Superior temporal gyrus (tissue), 1 donor: ENCODE results near the gene BICC1.
A peak's percentile ranks its signal among the peaks of the same experiment; 100 is the strongest.

Experiments
- DNase-seq: peaks from one replicate; pipeline ENCODE4 v3.0.0-alpha.2; 2016; ENCODE audit errors: extremely low spot score

Gene BICC1

GRCh38 chr10:58516119-58516518 lies 3.4 kb downstream of the BICC1 start:
- DNase-seq = no peak

DNA sequence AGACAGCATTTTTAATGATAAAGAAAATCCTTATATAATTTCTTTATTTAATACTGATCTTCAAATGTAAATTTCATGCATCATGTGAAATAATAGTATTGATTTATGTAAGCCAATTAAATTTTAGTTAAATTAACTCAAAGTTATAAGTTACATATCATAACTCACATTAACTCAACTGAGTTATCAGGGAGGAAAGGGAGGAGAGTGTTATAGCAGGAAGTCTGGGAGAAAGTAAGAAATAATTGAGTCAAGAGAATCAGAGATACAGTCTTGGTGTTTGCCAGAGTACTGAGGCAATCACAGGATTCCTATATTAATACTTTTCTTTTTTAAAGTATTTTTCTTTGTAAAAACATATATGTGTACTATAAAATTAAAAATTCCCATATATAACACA lies 4.0 kb downstream of the BICC1 start:
- no peak for DNase-seq

- DNase-seq = no peak
Observed at GRCh38 chr10:58517081-58517480, 4.4 kb downstream of the BICC1 start.

GRCh38 chr10:58517491-58518355 lies 5.1 kb downstream of the BICC1 start:
- DNase-seq = no peak

DNA sequence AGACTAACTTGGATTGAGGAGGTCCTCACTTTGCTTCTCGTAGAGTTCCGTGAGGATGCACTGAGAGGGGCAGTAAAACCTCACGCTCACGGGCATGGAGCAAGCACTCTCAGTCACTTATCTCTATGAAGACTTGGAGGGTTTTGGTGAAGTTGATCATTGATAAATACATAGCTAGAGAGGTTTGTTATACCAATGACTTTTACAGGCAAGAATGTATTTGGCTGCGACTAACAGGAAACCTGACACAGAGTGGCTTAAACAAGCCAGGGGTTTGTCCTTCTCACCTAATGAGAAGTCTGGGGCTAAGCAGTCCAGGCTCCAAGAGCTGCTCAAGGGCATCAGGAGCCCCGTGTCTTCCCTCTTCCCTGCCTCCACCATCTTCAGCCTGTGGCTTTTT lies 6.1 kb downstream of the BICC1 start:
- no peak for DNase-seq

GRCh38 chr10:58529077-58529728 lies 16.5 kb downstream of the BICC1 start:
- no peak for DNase-seq

DNA sequence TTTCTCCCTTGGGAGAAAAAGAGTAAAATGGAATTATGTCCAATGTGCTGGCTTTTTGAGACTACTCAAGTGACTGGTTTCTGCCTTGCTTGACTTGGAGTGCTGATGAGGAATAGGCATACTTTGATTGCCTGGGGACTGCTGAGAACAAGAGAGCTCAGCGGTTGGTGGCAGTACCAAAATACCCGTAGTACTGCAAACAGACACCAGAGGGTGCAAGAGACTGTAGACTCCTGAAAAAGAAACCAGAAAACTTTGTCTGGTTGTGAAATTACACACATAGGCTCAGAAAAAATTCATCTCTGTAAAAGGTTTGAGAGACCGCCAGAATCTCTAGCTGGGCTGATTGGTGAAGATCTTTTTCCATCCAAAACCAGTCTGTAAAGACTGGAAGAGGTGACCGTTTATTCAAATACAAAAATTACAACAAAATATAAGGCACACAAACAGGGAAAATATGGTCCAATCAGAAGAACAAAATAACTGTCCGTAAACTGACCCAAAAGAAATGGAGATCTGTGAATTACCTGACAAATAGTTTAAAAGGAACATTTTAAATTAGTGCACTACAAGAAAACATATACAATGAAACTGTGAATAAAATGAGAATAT lies 18.5 kb downstream of the BICC1 start:
- DNase-seq = peak; percentile 81

DNA sequence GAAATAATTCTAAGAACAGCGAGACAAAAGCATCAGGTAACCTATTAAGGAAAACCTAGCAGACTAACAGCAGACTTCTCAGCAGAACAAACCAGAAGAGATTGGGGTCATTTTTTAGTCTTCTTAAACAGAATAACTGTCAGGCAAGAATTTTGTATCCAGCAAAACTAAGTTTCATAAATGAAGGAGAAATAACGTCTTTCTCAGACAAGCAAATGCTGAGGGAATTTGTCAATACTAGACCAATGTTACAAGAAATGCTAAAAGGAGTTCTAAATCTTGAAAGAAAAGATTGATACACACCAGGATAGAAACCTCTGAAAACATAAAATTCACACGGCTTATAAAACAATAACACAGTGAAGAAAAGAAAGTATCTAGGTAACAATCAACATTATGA lies 22.6 kb downstream of the BICC1 start:
- no peak for DNase-seq

DNA sequence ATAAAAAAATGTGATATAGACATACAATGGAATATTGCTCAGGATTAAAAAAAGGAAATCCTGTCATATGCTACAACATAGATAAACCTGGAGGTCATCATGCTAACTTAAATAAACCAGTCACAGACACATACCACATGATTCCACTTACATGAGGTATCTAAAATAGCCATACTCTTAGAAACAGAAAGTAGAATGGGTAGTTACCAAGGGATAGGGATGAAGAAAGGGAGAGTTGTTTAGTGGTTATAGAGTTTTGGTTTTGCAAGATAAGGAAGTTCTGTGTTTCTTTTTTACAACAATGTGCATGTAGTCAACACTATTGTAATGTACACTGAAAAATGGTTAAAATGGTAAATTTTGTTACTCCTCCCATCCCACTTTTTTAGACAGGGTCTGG lies 30.5 kb downstream of the BICC1 start:
- no peak for DNase-seq

GRCh38 chr10:58544135-58544534 lies 31.5 kb downstream of the BICC1 start:
- DNase-seq = no peak

DNA sequence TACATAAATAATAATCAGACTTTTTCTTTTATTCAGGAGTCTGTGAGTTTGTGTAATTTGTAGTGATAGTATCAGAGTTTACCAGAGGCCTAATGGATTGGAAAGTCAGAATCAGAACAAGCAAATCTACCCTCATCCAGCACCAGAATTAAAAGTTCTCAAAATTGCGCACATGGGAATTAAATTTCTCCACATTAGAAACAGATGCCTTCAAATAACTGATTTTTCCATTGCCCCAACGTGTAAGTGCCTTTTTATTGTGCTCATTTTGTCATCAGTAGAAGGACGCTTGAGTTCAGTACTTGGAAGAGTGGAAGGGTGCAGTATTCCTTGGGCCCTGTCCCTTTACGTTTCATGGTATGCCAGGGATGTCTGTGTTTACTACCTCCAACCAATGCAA lies 32.8 kb downstream of the BICC1 start:
- DNase-seq = no peak

DNA sequence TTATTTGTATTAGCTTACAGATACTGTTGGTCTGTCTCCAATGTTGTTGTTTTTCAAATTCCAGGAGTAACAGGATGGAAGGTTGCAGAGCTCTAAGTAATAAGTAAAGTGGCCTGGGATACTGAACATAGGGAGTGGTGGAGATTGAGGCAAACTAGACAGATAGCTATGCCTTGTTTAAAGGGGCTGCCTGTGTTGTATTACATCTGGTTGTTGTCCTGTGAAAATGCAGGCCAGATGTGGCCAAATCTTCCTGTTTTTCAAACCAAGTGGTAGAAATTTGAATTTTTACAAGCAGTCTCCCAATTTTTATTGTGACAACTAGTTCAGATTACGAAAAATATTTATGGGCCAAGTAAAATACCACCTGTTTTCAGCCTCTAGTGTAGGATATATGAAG lies 33.5 kb downstream of the BICC1 start:
- DNase-seq = no peak

- no peak for DNase-seq
Observed at GRCh38 chr10:58546722-58547445, 34.2 kb downstream of the BICC1 start.

- DNase-seq = no peak
Observed at GRCh38 chr10:58547963-58548362, 35.3 kb downstream of the BICC1 start.

- DNase-seq = no peak
Observed at GRCh38 chr10:58554316-58554715, 41.6 kb downstream of the BICC1 start.

GRCh38 chr10:58555170-58555929 lies 42.7 kb downstream of the BICC1 start:
- DNase-seq = no peak

GRCh38 chr10:58555930-58556311 lies 43.2 kb downstream of the BICC1 start:
- no peak for DNase-seq

DNA sequence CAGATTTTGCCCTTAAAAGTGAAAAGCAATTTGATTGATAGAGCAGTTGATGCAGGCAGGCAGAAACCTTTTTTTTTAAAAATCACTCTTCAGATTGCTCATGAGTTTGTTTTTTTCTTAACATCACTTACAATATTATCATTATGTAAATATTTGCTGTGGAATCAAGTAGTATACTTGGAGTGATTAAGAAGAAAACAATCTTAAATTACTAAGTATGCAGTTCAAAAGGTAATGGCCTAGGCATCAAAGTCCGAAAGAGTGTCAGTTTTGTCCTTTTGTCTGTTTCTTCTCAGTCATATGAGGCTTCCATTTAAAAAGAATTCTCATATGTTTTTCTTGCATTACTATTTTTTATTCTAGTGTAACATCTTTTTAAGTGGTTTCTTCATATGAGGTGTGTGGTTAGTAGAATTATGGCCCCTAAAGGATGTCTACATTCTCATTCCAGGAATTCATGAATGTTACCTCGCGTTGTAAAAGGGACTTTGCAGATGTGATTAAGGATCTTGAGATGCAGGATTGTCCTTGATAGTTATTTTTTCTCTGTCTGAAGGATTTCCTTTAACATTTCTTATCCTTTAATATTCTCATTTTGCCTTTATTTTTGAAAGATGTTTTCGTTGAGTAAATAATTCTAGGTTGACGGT lies 44.0 kb downstream of the BICC1 start:
- no peak for DNase-seq

DNA sequence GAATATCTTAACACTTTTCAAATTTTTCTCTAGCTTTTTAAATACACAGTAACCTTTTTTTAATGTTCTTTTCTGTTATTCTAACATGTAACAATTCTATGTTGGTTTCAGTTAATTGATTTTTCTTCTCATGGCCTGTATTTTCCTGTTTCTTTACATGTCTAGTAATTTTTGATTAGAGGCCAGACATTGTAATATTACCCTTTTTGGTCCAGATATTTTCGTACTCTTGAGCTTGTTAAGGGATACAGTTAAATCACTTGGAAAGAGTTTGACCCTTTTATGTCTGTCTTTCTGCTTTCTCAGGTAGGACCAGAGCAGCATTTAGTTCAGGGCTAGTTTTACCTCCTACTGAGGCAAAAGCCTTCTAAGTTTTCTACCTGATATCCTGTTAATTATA lies 45.0 kb downstream of the BICC1 start:
- no peak for DNase-seq

- DNase-seq = no peak
Observed at GRCh38 chr10:58560068-58560467, 47.4 kb downstream of the BICC1 start.

- DNase-seq = no peak
Observed at GRCh38 chr10:58565271-58565670, 52.6 kb downstream of the BICC1 start.
